IPS-18a (cell line): ENCODE results near the gene MEX3D.
"Not testable (repeated sequence)": the region's sequence is repeated elsewhere in the genome, so short reads cannot be mapped to it uniquely, and the experiment has no call there.

ENCODE experiments used
- H3K27ac ChIP-seq: one replicate; pipeline ENCODE4 v1.5.1; 2013; ENCODE audit warnings: low read length
- H3K27me3 ChIP-seq: one replicate; pipeline ENCODE4 v1.6.1; 2013; ENCODE audit warnings: mild to moderate bottlenecking, low read length; ENCODE audit not compliant: control insufficient read depth, insufficient read depth
- H3K36me3 ChIP-seq: one replicate; pipeline ENCODE4 v1.6.1; 2013; ENCODE audit warnings: low read depth, low read length; ENCODE audit not compliant: control insufficient read depth
- H3K4me1 ChIP-seq: one replicate; pipeline ENCODE4 v1.6.1; 2013; ENCODE audit warnings: low read depth, low read length; ENCODE audit not compliant: control insufficient read depth
- H3K4me3 ChIP-seq: one replicate; pipeline ENCODE4 v1.5.1; 2013; ENCODE audit warnings: low read length
- H3K9ac ChIP-seq: one replicate; pipeline ENCODE4 v1.6.1; 2013; ENCODE audit warnings: mild to moderate bottlenecking, low read length, moderate library complexity
- H3K9me3 ChIP-seq: one replicate; pipeline ENCODE4 v1.6.1; 2013; ENCODE audit warnings: low read depth, low read length; ENCODE audit not compliant: control insufficient read depth

MEX3D gene

GRCh38 chr19:1549332-1549945, 18.7 kb downstream of the MEX3D start:
- H3K9me3 ChIP-seq = no peaks in the 10 kb centered on the region
- no peaks in the 10 kb centered on the region for H3K4me1 ChIP-seq
- H3K36me3 ChIP-seq = no peaks in the 10 kb centered on the region
- H3K27ac ChIP-seq = no peak overlapping the region
- H3K9ac ChIP-seq = no peak overlapping the region
- H3K4me3 ChIP-seq = no peak overlapping the region
- H3K27me3 ChIP-seq = peaks cover 7% of the 10 kb centered on the region

- Histone ChIP-seq H3K4me1 (no peaks in the 10 kb centered on the region), H3K9me3 (no peaks in the 10 kb centered on the region), H3K27ac (no peak overlapping the region), H3K4me3 (no peak overlapping the region), H3K27me3 (peaks cover 1% of the 10 kb centered on the region), H3K36me3 (no peaks in the 10 kb centered on the region), H3K9ac (no peak overlapping the region)
Measured at GRCh38 chr19:1540365-1540925, 27.7 kb downstream of the MEX3D start.

GRCh38 chr19:1539749-1540148, 28.4 kb downstream of the MEX3D start:
- not testable (repeated sequence) for H3K4me3 ChIP-seq, H3K27me3 ChIP-seq, H3K9ac ChIP-seq, H3K27ac ChIP-seq, H3K36me3 ChIP-seq, H3K4me1 ChIP-seq, H3K9me3 ChIP-seq

GRCh38 chr19:1538978-1539377, 29.1 kb downstream of the MEX3D start:
- no peak overlapping the region for H3K9ac ChIP-seq

GRCh38 chr19:1535699-1536098, 32.4 kb downstream of the MEX3D start:
- H3K27me3 ChIP-seq, H3K27ac ChIP-seq, H3K4me1 ChIP-seq, H3K9ac ChIP-seq, H3K4me3 ChIP-seq, H3K9me3 ChIP-seq, H3K36me3 ChIP-seq: not testable (repeated sequence)

More at GRCh38 chr19:1538978-1539377, 29.1 kb downstream of the MEX3D start:
- Histone ChIP-seq H3K4me1 (no peaks in the 10 kb centered on the region), H3K36me3 (no peaks in the 10 kb centered on the region), H3K27ac (no peak overlapping the region), H3K4me3 (no peak overlapping the region), H3K27me3 (no peaks in the 10 kb centered on the region), H3K9me3 (no peaks in the 10 kb centered on the region)

GRCh38 chr19:1534972-1535371, 33.2 kb downstream of the MEX3D start:
- Histone ChIP-seq H3K27me3 (no peaks in the 10 kb centered on the region), H3K27ac (no peak overlapping the region), H3K4me3 (no peak overlapping the region), H3K9me3 (no peaks in the 10 kb centered on the region), H3K36me3 (no peaks in the 10 kb centered on the region), H3K4me1 (no peaks in the 10 kb centered on the region), H3K9ac (no peak overlapping the region)

GRCh38 chr19:1533510-1534150, 34.5 kb downstream of the MEX3D start:
- no peak overlapping the region for H3K4me3 ChIP-seq
- no peaks in the 10 kb centered on the region for H3K4me1 ChIP-seq
- no peak overlapping the region for H3K9ac ChIP-seq
- no peak overlapping the region for H3K27ac ChIP-seq
- no peaks in the 10 kb centered on the region for H3K9me3 ChIP-seq
- no peaks in the 10 kb centered on the region for H3K36me3 ChIP-seq
- no peaks in the 10 kb centered on the region for H3K27me3 ChIP-seq

- H3K9ac ChIP-seq = no peak overlapping the region
- H3K36me3 ChIP-seq = no peaks in the 10 kb centered on the region
- H3K9me3 ChIP-seq = no peaks in the 10 kb centered on the region
- no peaks in the 10 kb centered on the region for H3K27me3 ChIP-seq
- H3K27ac ChIP-seq = no peak overlapping the region
- no peak overlapping the region for H3K4me3 ChIP-seq
- no peaks in the 10 kb centered on the region for H3K4me1 ChIP-seq
Measured at GRCh38 chr19:1532003-1532402, 36.1 kb downstream of the MEX3D start.

- H3K27ac ChIP-seq = no peak overlapping the region
- H3K9ac ChIP-seq = no peak overlapping the region
- H3K4me1 ChIP-seq = no peaks in the 10 kb centered on the region
- no peak overlapping the region for H3K4me3 ChIP-seq
- H3K36me3 ChIP-seq = no peaks in the 10 kb centered on the region
- no peaks in the 10 kb centered on the region for H3K27me3 ChIP-seq
- H3K9me3 ChIP-seq = no peaks in the 10 kb centered on the region
Measured at GRCh38 chr19:1531587-1531986, 36.5 kb downstream of the MEX3D start.

- not testable (repeated sequence) for H3K36me3 ChIP-seq, H3K27me3 ChIP-seq, H3K27ac ChIP-seq, H3K4me3 ChIP-seq, H3K9me3 ChIP-seq, H3K9ac ChIP-seq, H3K4me1 ChIP-seq
Measured at GRCh38 chr19:1530856-1531255, 37.3 kb downstream of the MEX3D start.

- H3K9me3 ChIP-seq = no peaks in the 10 kb centered on the region
- no peak overlapping the region for H3K4me3 ChIP-seq
- H3K36me3 ChIP-seq = no peaks in the 10 kb centered on the region
- no peak overlapping the region for H3K9ac ChIP-seq
- no peaks in the 10 kb centered on the region for H3K4me1 ChIP-seq
- H3K27me3 ChIP-seq = peaks cover 21% of the 10 kb centered on the region
- no peak overlapping the region for H3K27ac ChIP-seq
Measured at GRCh38 chr19:1529430-1529816, 38.7 kb downstream of the MEX3D start.
